Left kidney (tissue), 1 donor: ENCODE measurements around the gene PNP. TPM values are rescaled to one million over a fixed set of nuclear protein-coding genes. Genes with fewer than 3 reads are reported as not detected.

Experiments
- polyA plus RNA-seq: library from polyadenylated mRNA; unstranded; fragments of 120-200 nt; gene quantifications from one replicate; pipeline ENCODE4 v1.2.1, GENCODE V29; 2013; ENCODE audit not compliant: insufficient read length

Gene PNP
- polyA plus RNA-seq, 1 donor = 74.1 TPM

Other genes with a start within 250 kb of the PNP start
- not detected for gene OR11H6, start 245.7 kb upstream of the PNP start, polyA plus RNA-seq
- 0.98 TPM for gene OR11H7, start 240.4 kb upstream of the PNP start, polyA plus RNA-seq
- 0.13 TPM for gene OR11H4, start 230.1 kb upstream of the PNP start, polyA plus RNA-seq
- gene TTC5, start 163.5 kb upstream of the PNP start, polyA plus RNA-seq = 28.9 TPM
- 127 TPM for gene CCNB1IP1, start 136.1 kb upstream of the PNP start, polyA plus RNA-seq
- gene PARP2, start 125.8 kb upstream of the PNP start, polyA plus RNA-seq = 72.2 TPM
- gene TEP1, start 55.9 kb upstream of the PNP start, polyA plus RNA-seq = 21.5 TPM
- gene KLHL33, start 33.2 kb upstream of the PNP start, polyA plus RNA-seq = 0.60 TPM
- 85.7 TPM for gene OSGEP, start 14.6 kb upstream of the PNP start, polyA plus RNA-seq
- 289 TPM for gene APEX1, start 14.2 kb upstream of the PNP start, polyA plus RNA-seq
- 37.0 TPM for gene PIP4P1, start 8.0 kb upstream of the PNP start, polyA plus RNA-seq
- gene RNASE10, start 36.1 kb downstream of the PNP start, polyA plus RNA-seq = 0.13 TPM
- not detected for gene RNASE9, start 91.6 kb downstream of the PNP start, polyA plus RNA-seq
- gene RNASE11, start 118.6 kb downstream of the PNP start, polyA plus RNA-seq = not detected
- gene RNASE12, start 122.0 kb downstream of the PNP start, polyA plus RNA-seq = not detected
- gene OR6S1, start 172.3 kb downstream of the PNP start, polyA plus RNA-seq = not detected
- 1.0 TPM for gene RNASE4, start 215.2 kb downstream of the PNP start, polyA plus RNA-seq
- 3.3 TPM for gene ANG, start 219.4 kb downstream of the PNP start, polyA plus RNA-seq